A549 treated with dexamethasone at 1 μM for 4 hours (cell line): ENCODE results near the gene IFT22. TPM values are rescaled to one million over a fixed set of nuclear protein-coding genes. Genes with fewer than 3 reads are reported as not detected.

Source experiments
- total RNA-seq: library from RNA; stranded (reverse); fragments of 200-300 nt; extraction: Qiagen RNA extraction; gene quantifications from 5 replicates; pipeline ENCODE4 v1.2.3, GENCODE V29; 2022

IFT22 gene
- 46.7 to 51.6 TPM (median 51.0 TPM) in 5 replicates for total RNA-seq

GRCh38 chr7:101321491-101322401 lies at the start of gene IFT22:
Gene IFT22, minus strand, starts transcription at chr7:101321812. Its CDS starts 103 bp downstream, at chr7:101321709.

GRCh38 chr7:101362334-101363195 lies 41.0 kb upstream of the IFT22 start, which contains the start of gene COL26A1:
Gene COL26A1, plus strand, starts transcription at chr7:101362875. Its CDS starts 158 bp downstream, at chr7:101363033.

Other genes with a start within 250 kb of the IFT22 start
- 9.8 to 19.3 TPM (median 17.2 TPM) in 5 replicates for gene TRIM56, start 236.3 kb downstream of the IFT22 start, total RNA-seq
- gene SERPINE1, start 194.7 kb downstream of the IFT22 start, total RNA-seq = 1,539 to 2,200 TPM (median 1,878 TPM) in 5 replicates
- gene AP1S1, start 167.3 kb downstream of the IFT22 start, total RNA-seq = 124 to 149 TPM (median 129 TPM) in 5 replicates
- gene VGF, start 156.2 kb downstream of the IFT22 start, total RNA-seq = 9.7 to 28.7 TPM (median 20.3 TPM) in 5 replicates
- gene NAT16, start 141.5 kb downstream of the IFT22 start, total RNA-seq = 0.09 to 0.21 TPM (median 0.12 TPM) in 5 replicates
- gene MOGAT3, start 120.8 kb downstream of the IFT22 start, total RNA-seq = 0.20 TPM in 1 of 5 replicates, not detected in the others
- gene PLOD3, start 104.2 kb downstream of the IFT22 start, total RNA-seq = 66.2 to 92.5 TPM (median 87.1 TPM) in 5 replicates
- 67.6 to 90.3 TPM (median 82.7 TPM) in 5 replicates for gene ZNHIT1, start 103.6 kb downstream of the IFT22 start, total RNA-seq
- 6.1 to 12.2 TPM (median 10.6 TPM) in 5 replicates for gene CLDN15, start 84.0 kb downstream of the IFT22 start, total RNA-seq
- 129 to 139 TPM (median 132 TPM) in 5 replicates for gene FIS1, start 76.7 kb downstream of the IFT22 start, total RNA-seq
- 0.42 to 0.72 TPM (median 0.64 TPM) in 5 replicates for gene COL26A1, start 41.1 kb upstream of the IFT22 start, total RNA-seq